Caki2 (cell line): ENCODE results near the gene PPHLN1. TPM values are rescaled to one million over a fixed set of nuclear protein-coding genes. Genes with fewer than 3 reads are reported as not detected.
A peak's percentile ranks its signal among the peaks of the same experiment; 100 is the strongest.

Experiments used
- DNase-seq: peaks from one replicate; pipeline ENCODE4 v3.0.0-alpha.2; 2015; ENCODE audit warnings: low read depth
- in situ Hi-C: cut with HindIII; loops from 2 replicates; pipeline ENCODE4 v1.10.0; 2016; ENCODE audit warnings: low sequenced_read_pairs, low pct_unique_long_range_greater_than_20kb, mixed read lengths
- total RNA-seq: library from RNA; depleted of rRNA; stranded (reverse); fragments of >200 nt; shearing (Covaris generic); gene quantifications from 2 replicates; pipeline ENCODE4 v1.2.3, GENCODE V29; 2014; ENCODE audit warnings: low replicate concordance

Gene PPHLN1
- total RNA-seq, 1 experiment from 2014 or later: 31.0 TPM

DNA sequence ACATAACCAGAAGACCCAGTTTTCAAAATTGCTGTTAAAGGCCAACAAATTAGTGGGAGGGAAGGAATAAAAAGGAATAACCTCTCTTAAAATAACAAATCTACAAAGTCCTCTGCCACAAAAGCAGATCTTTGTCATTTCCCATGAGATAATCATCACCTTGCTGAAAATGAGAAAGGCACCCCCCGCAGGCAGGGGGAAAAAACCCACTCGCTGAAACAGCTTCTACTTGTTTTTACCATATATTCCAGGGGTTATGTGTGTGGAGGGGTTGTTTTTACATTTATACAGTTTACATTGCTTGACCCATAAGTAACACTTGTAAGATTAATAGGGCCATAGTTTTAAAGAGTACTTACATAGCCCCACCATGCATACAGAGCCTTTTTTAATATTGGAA is 132.6 kb downstream of the PPHLN1 start:
- in situ Hi-C loops: no loop called here
- DNase-seq: no peak

DNA sequence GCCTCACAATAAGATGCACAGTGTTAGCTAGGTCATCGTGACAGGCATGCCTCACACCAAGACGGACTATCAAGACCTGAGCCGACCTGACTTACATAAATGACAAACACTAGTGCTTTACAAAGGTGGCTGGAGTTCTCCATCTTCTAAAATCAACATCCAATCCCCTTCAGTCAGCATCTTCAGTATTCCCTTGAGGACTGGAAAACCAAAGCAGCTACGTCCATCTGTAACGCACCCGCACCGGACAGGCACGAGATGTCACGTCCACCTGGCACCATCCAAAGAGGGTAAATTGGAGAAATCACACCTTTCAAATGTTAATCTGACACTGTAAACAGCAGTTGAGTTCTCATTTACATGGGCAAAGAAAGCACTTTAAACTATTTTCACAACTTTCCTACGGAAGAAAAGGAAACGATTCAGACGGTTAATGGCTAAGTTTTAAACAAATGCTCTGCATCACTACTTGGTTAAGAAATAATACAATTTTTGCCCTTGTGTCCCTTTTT is 133.4 kb downstream of the PPHLN1 start:
- DNase-seq: no peak
- in situ Hi-C loops: no loop called here

DNA sequence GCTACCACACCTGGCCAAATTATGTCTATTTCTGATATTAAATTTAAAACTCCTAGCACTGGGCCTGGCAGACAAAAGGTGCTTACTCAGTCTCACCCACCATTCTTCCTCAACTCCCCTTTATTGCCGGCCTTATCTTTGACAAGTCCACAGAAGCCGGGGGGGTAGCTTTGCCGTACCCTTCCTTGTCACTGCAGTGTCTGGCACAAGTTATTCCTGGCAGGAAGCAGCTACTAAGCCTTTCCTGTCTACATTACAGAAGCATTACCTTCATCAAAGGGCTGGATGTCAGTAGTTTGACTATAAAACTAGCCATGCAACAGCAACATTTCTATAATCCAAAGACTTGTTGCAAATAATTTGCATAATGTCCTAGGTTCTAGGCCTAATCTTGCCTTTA is 136.5 kb downstream of the PPHLN1 start:
- no peak for DNase-seq
- in situ Hi-C loops: no loop called here

DNA sequence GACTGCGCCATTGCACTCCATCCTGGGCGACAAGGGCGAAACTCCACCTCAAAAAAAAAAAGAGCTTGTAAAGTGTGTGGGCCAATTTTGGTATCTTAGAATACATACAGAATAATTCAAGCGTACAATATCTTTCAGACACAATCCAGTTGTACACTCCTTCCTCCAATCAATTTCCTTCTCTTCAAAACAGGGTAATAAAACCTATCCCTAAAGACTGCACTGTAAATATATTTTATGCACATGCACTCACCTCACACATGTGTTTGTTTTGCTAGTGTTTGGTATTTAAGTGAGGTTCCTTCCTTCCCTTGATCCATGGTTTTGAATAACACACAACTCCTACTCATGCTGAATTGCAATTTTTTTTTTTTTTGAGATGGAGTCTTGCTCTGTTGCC is 137.7 kb downstream of the PPHLN1 start:
- DNase-seq: no peak
- in situ Hi-C loops: no loop called here

DNA sequence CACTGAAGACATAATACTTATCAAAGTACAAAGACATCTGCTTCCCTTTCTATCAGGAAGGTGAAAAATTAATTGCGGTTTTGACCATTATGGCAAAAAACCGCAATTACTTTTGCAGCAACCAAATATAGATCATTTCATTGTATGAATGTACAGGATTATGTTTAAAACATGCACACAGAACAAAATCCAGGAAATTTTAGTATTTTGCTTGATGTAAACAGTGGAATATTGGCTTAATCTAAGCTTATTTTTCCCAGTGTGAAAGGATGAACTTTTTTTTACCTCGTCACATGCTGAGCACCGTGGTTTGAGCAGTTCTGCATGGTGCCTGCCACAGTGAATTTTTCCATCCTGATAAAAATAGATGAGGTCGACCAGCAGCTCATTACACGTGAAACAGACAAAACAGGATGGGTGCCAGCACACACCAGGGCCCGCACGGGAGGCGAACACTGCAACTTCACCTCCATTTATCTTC is 142.4 kb downstream of the PPHLN1 start:
- in situ Hi-C loops: no loop called here
- no peak for DNase-seq

DNA sequence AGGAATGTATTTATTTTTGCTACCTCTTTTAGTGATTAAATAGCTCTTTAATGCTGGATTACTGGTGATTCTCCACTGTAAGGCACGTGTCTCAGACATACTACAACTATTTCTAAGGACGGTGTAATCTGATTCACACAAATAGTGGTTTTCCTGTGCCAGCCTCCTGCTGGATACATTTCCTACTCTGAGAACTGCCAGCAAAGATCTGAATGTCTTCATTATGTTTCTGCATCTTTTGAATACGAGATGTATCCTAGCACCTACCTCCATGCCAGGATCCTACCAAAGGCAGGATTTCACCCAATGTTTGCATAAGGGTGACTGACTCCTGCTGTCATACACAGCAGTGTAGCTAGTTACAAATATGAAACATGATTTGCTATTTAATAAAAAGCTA is 143.0 kb downstream of the PPHLN1 start:
- no peak for DNase-seq
- in situ Hi-C loops: no loop called here

DNA sequence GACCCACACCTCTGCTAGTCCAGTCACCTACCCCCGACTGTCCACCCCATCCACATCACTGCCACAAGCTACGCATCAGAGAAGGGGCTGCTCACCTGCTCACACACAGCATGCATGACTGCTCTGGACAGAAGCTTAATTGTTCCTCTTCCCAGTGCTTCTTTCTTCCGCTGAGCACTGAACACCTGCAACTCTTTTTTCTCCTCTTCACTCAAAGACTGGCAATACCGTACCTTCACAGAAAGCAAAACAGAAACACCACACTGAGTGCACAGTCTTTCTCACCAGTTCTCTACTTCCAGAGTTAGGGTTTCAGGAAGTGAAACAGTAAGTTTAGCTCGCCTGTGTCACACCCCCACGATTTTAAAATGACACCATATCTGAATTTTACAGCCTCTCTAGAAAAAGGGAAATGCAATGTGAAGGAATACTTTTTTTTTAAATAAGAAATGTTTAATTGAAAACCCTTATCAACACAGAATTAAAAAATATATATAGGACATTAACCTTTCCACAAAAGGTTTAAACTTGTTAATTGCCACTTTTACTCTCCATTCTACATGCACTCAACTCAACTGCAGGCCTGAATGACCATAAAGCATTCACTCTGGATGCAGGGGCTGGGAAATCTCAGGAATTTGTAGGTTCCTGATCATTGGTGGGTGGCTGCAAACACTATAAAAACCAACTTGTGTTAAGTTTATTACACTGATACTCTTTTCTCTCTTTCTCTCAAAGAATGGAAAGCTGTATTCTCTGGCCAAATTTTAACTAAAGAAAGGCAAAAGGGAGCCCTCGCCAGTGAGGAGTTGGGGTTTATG is 143.6 kb downstream of the PPHLN1 start:
- in situ Hi-C loops: no loop called here
- DNase-seq: no peak

DNA sequence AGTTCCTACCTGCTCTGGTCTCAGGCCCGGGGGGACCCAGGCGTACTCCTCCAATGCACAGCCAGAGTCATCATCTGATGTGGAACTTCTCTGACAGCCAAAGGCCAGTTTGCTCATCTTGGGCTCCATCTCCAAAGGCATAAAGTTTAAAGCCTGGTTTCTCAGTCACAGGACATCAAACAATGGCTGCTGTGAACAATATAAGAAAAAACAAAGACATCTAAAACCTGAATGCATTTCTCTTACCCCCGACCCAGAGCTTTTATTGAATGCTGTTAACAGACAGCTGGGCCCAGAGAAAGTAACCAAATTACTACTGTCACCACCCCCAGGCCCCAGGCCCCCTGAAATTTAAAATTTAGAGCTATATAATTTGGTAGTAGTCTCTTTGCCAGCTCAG is 146.4 kb downstream of the PPHLN1 start:
- no peak for DNase-seq
- in situ Hi-C loops: no loop called here

DNA sequence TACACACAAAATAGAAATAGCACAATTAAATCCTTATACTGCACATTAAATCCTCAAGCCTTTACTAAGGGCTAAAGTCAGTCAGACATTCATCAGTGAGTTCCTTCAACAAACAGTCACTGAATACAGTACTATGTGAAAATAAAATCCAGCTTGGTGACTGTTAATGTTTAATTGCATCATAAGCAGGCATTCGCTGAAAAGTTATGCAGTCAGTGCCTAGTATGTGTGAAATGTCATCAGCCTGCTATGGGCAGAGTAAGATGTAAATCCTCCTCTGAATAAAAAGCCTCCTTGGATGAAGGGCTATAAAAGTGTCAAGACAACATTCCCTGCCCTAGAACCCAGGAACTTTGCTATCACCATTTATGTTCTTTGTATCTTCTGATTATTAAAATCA is 147.2 kb downstream of the PPHLN1 start:
- peak; percentile 76 for DNase-seq

DNA sequence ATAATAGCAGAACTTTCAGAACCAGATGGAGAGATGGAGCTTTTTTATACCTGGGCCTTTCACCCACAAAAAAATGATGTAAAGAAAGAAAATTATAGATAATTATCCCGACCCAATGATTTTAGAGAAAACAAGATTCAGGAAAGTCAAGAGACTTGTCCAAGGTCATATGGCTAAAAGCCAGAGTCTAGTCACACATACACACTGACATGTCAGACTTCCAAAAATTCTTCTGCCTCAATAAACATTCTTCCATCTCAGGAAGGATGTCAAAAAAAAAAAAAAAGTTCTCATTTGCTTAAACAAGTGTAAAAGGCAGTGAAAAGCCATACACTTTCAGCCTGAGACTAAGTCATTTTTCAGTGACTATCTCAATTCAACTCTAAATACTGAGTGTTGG is 147.6 kb downstream of the PPHLN1 start:
- DNase-seq: peak; percentile 40
- in situ Hi-C loops: no loop called here

More for the DNA sequence above, 147.2 kb downstream of the PPHLN1 start:
- in situ Hi-C loops: no loop called here

DNA sequence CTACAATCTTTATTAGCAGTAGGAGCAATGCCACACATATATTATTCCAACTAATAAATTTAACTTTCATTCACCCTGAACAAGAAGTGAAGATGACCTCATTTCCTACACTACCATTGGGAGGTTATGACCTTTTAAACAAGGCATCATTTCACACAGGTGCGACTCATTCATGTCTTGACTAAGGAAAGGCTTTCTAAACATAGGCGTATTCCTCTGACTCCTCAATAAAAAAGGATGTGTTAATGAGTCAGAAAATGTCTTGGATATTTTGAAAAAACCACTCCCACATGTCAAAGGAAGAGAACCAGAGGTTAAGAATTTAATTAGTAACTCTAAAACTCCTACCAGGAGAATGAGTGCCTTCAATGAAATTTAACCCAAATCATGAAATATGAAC is 148.4 kb downstream of the PPHLN1 start:
- DNase-seq: peak; percentile 90
- in situ Hi-C loops: no loop called here

DNA sequence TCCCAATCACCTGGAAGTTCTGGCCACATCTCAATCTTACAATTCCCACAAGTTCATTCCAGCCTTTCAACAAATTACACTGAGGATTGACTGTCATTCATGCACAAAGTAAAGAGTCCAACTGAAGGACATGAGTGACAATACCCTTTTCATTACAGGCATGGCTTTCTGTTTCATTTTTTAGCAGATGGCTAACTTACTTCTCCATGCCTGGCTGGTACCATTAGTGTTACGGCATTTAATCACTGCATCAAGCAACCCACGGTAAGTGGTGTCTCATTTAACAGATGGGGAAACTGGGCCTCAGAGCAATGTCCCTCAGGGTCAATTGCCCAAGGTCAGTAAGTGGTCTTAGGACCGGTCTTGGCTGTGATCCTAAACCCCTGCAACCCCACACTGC is 149.1 kb downstream of the PPHLN1 start:
- DNase-seq: peak; percentile 49
- in situ Hi-C loops: no loop called here

DNA sequence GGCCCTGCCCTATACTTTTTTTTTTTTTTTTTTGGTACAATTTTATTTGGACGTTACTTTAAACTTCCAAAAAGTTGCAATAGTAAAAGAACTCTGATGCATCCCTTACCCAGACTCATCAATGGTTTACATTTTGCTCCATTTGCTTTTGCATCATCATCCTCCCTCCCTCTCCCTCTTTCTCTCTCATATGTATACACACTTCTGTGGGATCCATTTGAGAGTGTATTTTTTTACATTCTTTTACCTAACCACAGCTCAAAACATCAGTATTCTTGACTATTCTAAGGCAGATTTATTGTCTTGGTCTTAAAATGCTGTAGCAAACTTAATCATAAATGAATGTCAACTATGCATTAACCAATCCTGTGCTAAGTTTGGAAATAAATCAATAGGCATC is 152.0 kb downstream of the PPHLN1 start:
- in situ Hi-C loops: no loop called here
- DNase-seq: no peak

DNA sequence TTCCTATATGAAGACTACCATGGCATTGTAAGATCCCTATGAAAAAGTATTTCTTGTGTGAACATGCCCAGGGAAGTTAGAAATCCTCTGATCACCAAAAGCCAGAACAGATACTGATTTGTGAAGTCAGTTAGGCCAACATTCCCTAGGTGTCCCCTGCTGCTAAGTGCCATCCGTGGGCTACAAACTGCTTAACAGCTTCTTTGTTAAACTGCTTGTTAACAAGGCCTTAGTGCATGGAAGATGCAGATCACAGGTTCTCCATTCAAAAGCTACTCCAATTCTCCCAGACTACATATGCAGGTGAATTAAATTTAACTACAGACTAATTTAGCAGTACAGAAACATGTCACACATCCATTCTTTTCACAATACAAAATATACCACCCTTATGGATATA is 155.4 kb downstream of the PPHLN1 start:
- in situ Hi-C loops: no loop called here
- no peak for DNase-seq

DNA sequence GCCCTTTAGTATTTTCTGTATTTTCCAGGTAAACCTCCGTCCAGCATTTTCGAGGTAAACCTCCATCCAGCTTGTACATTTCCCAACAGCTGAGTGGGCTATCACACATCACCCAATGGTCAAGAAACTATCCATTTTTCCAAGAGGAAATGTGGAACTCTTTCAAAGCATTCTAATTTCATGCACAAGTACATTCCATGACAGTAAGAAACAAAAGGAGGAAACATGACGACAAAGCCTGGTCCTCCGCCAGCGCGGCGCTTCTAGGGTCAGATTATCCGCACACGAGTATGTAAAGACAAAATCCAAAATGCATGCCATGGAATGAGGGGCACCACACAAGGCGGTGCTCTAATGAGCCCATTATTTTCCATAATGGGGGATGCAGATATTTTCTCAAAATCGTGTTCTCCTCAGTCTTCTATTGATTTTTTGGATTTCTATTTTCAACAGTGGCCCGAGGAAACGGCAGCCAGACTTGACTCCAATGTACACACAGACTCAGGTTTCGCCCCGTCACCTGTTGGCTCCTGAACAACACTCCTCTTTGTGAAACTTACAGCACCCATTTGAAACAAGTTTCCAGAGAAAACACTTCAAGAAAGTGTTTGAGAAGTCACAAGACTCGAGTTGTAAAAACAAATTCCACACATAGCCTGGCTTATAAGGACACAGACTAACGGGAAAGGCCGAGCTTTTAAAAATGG is 156.2 kb downstream of the PPHLN1 start:
- DNase-seq: no peak
- in situ Hi-C loops: no loop called here

DNA sequence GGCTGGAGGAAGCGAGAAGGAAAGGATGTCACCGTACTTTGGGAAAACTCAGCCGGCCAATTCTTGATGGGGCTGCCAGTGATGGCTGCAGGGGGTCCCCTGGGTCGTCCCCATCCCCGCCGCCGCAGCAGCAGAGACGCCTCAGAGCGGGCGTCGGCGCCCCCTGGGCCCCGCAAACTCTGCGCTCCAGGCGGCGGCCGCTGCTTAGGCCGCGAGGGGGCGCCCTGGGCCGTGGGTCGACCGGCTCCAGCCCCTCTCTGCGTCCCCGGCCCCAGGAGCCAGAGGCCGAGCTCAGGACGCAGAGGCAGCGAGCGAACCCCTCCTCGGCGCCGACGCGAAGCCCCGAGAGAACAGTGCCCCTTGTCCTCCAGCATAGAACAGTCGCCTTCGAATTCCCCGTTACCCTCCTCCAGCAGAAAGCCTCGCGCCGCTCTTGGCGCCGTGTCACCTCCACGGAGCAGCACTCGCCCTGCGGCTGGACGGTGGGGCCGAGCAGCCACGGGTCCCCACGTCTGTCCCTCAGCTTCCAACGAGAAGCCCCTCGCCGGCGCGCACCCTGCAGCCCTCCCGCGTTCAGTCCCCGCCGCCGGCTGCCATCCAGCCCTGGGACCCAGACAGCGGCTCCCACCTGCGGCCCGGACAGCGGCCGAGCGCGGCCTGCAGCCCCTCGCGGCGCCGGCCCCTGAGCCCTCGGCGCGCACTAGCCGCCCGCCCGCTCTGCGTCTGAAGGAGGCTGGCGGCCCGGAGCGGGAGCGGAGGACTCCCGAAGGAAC is 157.0 kb downstream of the PPHLN1 start:
- in situ Hi-C loops: no loop called here
- peak; percentile 83 for DNase-seq

DNA sequence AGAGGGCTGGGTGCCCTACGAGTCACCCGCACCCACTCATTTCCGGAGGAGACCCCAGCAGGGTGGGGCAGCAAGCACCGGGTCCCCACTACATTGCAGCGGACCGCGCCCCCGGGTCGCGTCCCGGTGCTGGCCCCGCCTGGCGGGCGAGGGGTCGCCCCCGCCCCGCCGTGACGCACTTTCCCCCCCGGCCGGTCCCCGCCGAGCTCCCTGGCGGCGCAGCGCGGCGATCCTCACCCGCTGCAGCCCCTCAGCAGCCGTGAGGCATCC is 157.5 kb downstream of the PPHLN1 start:
- no peak for DNase-seq

DNA sequence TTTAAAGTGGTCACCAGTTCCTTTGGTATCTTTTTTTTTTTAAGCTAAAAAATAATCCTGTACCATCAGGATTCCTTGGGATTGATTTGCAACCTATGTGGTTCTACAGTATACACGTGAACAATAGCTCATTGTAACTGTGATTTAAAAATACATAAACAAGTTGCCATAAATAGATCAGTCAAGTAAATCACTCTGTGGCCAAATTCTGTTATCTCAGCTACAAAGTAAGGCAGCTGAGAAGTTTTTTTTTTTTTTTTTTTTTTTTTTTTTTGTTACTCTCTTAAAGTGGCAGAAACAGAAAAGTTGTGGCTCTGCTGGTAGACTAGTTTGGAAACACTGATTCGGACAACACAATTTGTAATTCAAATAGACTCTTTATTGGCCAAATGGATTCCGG is 159.0 kb downstream of the PPHLN1 start:
- in situ Hi-C loops: no loop called here
- no peak for DNase-seq

More for the DNA sequence above, 157.5 kb downstream of the PPHLN1 start:
- in situ Hi-C loops: no loop called here

DNA sequence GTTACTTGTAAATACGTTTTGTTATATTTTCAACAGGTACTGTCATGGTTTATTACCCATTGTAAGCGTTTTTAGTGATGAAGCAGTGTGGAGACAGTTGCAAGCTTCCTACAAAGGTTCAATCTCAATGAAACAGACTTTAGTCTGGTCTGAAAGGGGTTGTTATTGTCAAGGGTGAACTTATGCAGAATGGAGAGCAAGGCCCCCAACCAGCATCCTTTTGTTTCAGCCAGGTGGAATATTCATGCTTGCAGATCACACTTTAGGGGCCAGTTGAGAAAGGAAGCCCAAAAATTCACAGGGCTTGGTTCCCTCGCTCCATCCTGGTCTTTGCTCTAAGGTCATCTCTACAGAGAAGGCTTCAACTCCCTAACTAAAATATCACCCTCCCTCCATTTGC is 159.9 kb downstream of the PPHLN1 start:
- in situ Hi-C loops: no loop called here

More for the DNA sequence above, 159.9 kb downstream of the PPHLN1 start:
- no peak for DNase-seq
